SU-DHL-6 (cell line): ENCODE results near the gene C1GALT1C1L.

Source experiments
- EZH2phosphoT487 ChIP-seq: fragments of 200-600 bp; sonication (generic), shearing (Covaris generic); conservative IDR thresholded peaks from 2 replicates; pipeline ENCODE4 v1.6.1; 2018; ENCODE audit warnings: mild to moderate bottlenecking, antibody characterized with exemption, low read length, moderate library complexity, mixed read lengths
- TF ChIP-seq, protein P1 (sequence below): fragments of 200-600 bp; sonication (generic); IDR thresholded peaks from one replicate; pipeline ENCODE4 v1.5.1; 2017; ENCODE audit warnings: antibody characterized with exemption, mild to moderate bottlenecking, low read length, moderate library complexity; ENCODE audit not compliant: insufficient read depth, poor library complexity, severe bottlenecking

DNA sequence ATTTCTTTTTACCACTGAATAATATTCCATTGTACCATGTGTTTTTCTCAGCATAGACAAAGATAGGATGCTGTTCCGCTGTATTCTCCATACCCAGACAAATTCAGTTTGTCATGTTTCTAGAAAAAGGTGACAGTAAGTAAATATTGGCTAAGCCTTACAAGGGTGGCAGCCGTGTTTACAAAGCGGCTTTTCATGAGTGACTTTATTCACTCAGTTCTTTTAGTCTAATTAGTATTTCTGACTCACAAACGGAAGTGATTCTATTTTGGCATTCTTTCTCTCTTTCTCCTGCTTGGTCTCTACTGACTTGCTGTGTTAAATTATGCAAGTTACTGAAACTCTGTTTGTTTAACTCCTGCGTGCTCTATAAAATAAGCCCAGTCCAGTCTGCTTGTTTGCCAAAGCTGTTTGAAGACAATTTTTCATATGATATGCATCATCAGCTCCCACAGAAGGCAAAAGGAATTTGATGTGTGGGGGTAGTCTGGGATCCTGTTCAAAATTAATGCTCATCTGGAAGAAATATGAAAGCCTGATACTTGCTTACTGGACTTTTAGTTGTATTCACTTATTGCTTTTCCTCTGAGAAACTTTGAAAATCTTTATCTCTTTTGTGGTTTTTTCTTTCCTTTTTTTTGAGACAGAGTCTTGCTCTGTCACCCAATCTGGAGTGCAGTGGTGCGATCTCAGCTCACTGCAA is 41.5 kb downstream of the C1GALT1C1L start:
- TF ChIP-seq, protein P1, sequence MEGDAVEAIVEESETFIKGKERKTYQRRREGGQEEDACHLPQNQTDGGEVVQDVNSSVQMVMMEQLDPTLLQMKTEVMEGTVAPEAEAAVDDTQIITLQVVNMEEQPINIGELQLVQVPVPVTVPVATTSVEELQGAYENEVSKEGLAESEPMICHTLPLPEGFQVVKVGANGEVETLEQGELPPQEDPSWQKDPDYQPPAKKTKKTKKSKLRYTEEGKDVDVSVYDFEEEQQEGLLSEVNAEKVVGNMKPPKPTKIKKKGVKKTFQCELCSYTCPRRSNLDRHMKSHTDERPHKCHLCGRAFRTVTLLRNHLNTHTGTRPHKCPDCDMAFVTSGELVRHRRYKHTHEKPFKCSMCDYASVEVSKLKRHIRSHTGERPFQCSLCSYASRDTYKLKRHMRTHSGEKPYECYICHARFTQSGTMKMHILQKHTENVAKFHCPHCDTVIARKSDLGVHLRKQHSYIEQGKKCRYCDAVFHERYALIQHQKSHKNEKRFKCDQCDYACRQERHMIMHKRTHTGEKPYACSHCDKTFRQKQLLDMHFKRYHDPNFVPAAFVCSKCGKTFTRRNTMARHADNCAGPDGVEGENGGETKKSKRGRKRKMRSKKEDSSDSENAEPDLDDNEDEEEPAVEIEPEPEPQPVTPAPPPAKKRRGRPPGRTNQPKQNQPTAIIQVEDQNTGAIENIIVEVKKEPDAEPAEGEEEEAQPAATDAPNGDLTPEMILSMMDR, result no peak
- TF ChIP-seq EZH2phosphoT487, result no peak
